Uterus (tissue), 4 donors: ENCODE results near the gene R3HDML. TPM values are rescaled to one million over a fixed set of nuclear protein-coding genes. Genes with fewer than 3 reads are reported as not detected.

ENCODE experiments used
- DNase-seq, 2 donors: peaks; one replicate each; pipeline ENCODE4 v3.0.0-alpha.2; 2019 to 2020
- H3K27ac ChIP-seq, 2 donors: fragments of 200-600 bp; sonication (generic); 1 replicate in 1 of 2; 2 replicates in 1 of 2; pipeline ENCODE4 v1.5.1; 2016 to 2018
- H3K27me3 ChIP-seq, 2 donors: fragments of 200-600 bp; sonication (generic); one replicate each; pipeline ENCODE4 v1.5.1; 2018 to 2019; ENCODE audit warnings: control low read depth in 1 of 2
- H3K36me3 ChIP-seq, 2 donors: fragments of 200-600 bp; sonication (generic); one replicate each; pipeline ENCODE4 v1.5.1; 2019; ENCODE audit warnings: control low read depth in 1 of 2
- H3K4me1 ChIP-seq, 2 donors: fragments of 200-600 bp; sonication (generic); one replicate each; pipeline ENCODE4 v1.5.1; 2018 to 2019; ENCODE audit warnings: control low read depth in 1 of 2
- H3K4me3 ChIP-seq, 2 donors: fragments of 200-600 bp; sonication (generic); 1 replicate in 1 of 2; 2 replicates in 1 of 2; pipeline ENCODE4 v1.5.1; 2018 to 2019; ENCODE audit warnings: mild to moderate bottlenecking in 1 of 2
- H3K9me3 ChIP-seq, 2 donors: fragments of 200-600 bp; sonication (generic); one replicate each; pipeline ENCODE4 v1.5.1; 2019; ENCODE audit warnings: control low read depth in 1 of 2
- POLR2A ChIP-seq, 2 donors: fragments of 450-650 bp; IDR thresholded peaks; one replicate each; pipeline ENCODE4 v1.6.1; 2016; ENCODE audit warnings: antibody characterized with exemption in 2 of 2, mild to moderate bottlenecking in 1 of 2, moderate library complexity in 1 of 2
- intact Hi-C: fragments of 100-400 bp; cut with DNase I; formaldehyde crosslinking; loops from one replicate; pipeline ENCODE4 v1.15.1; 2023; ENCODE audit warnings: low total_unique reads
- small RNA-seq: library from RNA; depleted of rRNA; stranded (forward); fragments of <200 nt; gene quantifications from one replicate; pipeline ENCODE3, GENCODE V24; 2016
- total RNA-seq, 4 donors: library from RNA; depleted of rRNA in 3 of 4; stranded (reverse); fragments of >200 nt in 3 of 4; gene quantifications; one replicate each; pipeline versions ENCODE4 v1.1.0 to v1.2.4, GENCODE V29; 2014 to 2023
- TF ChIP-seq, protein P1 (sequence below), 4 experiments: fragments of 200-600 bp in 2 of 4; fragments of 450-650 bp in 2 of 4; sonication (generic) in 2 of 4; IDR thresholded peaks; one replicate each; pipeline ENCODE4 v1.5.1; 2016 to 2019; ENCODE audit warnings: antibody characterized with exemption in 4 of 4, mild to moderate bottlenecking in 2 of 4, moderate library complexity in 1 of 4
- donor health status: DM: yes; HTN: yes; CAD: no.

R3HDML gene
- total RNA-seq, 4 donors from 2014 or later: not detected

GRCh38 chr20:44399446-44399845 is 62.6 kb downstream of the R3HDML start:
- Histone ChIP-seq H3K27me3 (no peaks in the 10 kb centered on the region), H3K27ac (no peak overlapping the region), H3K9me3 (no peaks in the 10 kb centered on the region), H3K4me1 (no peaks in the 10 kb centered on the region), H3K4me3 (no peak overlapping the region), H3K36me3 (no peaks in the 10 kb centered on the region)
- no peak for DNase-seq
- TF ChIP-seq, protein P1, sequence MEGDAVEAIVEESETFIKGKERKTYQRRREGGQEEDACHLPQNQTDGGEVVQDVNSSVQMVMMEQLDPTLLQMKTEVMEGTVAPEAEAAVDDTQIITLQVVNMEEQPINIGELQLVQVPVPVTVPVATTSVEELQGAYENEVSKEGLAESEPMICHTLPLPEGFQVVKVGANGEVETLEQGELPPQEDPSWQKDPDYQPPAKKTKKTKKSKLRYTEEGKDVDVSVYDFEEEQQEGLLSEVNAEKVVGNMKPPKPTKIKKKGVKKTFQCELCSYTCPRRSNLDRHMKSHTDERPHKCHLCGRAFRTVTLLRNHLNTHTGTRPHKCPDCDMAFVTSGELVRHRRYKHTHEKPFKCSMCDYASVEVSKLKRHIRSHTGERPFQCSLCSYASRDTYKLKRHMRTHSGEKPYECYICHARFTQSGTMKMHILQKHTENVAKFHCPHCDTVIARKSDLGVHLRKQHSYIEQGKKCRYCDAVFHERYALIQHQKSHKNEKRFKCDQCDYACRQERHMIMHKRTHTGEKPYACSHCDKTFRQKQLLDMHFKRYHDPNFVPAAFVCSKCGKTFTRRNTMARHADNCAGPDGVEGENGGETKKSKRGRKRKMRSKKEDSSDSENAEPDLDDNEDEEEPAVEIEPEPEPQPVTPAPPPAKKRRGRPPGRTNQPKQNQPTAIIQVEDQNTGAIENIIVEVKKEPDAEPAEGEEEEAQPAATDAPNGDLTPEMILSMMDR (IDR thresholded peaks at IDR 0.05): no peak
- TF ChIP-seq POLR2A (IDR thresholded peaks at IDR 0.05): no peak
- intact Hi-C loops: no loop called here

DNA sequence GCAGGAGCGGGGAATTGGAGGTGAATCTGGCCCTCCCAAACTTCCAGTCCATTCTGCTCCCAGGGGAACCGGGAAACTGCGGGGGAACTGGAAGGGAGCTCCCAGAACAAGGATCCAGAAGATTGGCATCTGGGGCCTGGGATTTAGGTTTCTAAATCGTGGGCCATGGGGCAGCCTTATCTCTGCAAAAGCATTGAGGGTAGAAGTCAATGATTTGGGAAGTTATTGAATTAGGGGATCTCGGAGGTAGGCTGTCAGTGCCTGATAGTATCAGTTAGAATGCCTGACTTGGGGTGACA is 63.8 kb downstream of the R3HDML start:
- Histone ChIP-seq H3K27ac (no peak overlapping the region), H3K4me3 (no peak overlapping the region), H3K36me3 (no peaks in the 10 kb centered on the region), H3K4me1 (no peaks in the 10 kb centered on the region), H3K9me3 (no peaks in the 10 kb centered on the region), H3K27me3 (no peaks in the 10 kb centered on the region)
- no peak for TF ChIP-seq POLR2A (IDR thresholded peaks at IDR 0.05)
- TF ChIP-seq, protein P1 (IDR thresholded peaks at IDR 0.05): no peak
- intact Hi-C loops: no loop called here
- DNase-seq: no peak

Small RNA genes within 50 kb of the gene (small RNA-seq; reads per million reads assigned to genes)
- not detected for gene RF00019

Other genes with a start within 250 kb of the R3HDML start
- 100 to 1,000 TPM in 1 of 4 donors, 10 to 100 TPM in 3; 17.6 to 133 (median 61.2) TPM for gene JPH2, start 149.9 kb upstream of the R3HDML start, total RNA-seq
- gene OSER1, start 126.3 kb upstream of the R3HDML start, total RNA-seq: 10 to 100 TPM; 33.8 to 76.2 (median 46.0) TPM
- gene GDAP1L1, start 89.7 kb upstream of the R3HDML start, total RNA-seq: under 1 TPM in 1 of 4 donors, not detected in 3; 0.41 TPM
- gene FITM2, start 25.8 kb upstream of the R3HDML start, total RNA-seq: 1 to 10 TPM; 1.2 to 9.8 (median 6.7) TPM
- gene HNF4A, start 18.7 kb downstream of the R3HDML start, total RNA-seq: under 1 TPM in 2 of 4 donors, not detected in 2; under 0.01 to 0.26 TPM
- 10 to 100 TPM in 2 of 4 donors, 1 to 10 TPM in 2; 4.9 to 18.2 (median 10.0) TPM for gene TTPAL, start 138.8 kb downstream of the R3HDML start, total RNA-seq
- 100 to 1,000 TPM in 1 of 4 donors, 10 to 100 TPM in 3; 44.1 to 113 (median 58.3) TPM for gene SERINC3, start 185.0 kb downstream of the R3HDML start, total RNA-seq
- gene PKIG, start 245.5 kb downstream of the R3HDML start, total RNA-seq: 100 to 1,000 TPM in 3 of 4 donors, 10 to 100 TPM in 1; 67.1 to 250 (median 145) TPM